ENCODE results near the gene DDX5. TPM values are rescaled to one million over a fixed set of nuclear protein-coding genes. Genes with fewer than 3 reads are reported as not detected.

DDX5 gene
- total RNA-seq, 4 donors from 2014 or later = 471 to 699 (median 575) TPM

GRCh38 chr17:64472564-64472963, 33.5 kb downstream of the DDX5 start:
- no peak for TF ChIP-seq CTCF (IDR thresholded peaks at IDR 0.05; ENCODE audit: low read depth)

GRCh38 chr17:64471440-64471839, 34.6 kb downstream of the DDX5 start:
- no peak for TF ChIP-seq CTCF (IDR thresholded peaks at IDR 0.05; ENCODE audit: low read depth)

GRCh38 chr17:64470625-64471024, 35.5 kb downstream of the DDX5 start:
- no peak for TF ChIP-seq CTCF (IDR thresholded peaks at IDR 0.05; ENCODE audit: low read depth)

GRCh38 chr17:64466019-64466735, 39.9 kb downstream of the DDX5 start:
- no peak for TF ChIP-seq CTCF (IDR thresholded peaks at IDR 0.05; ENCODE audit: low read depth)

- no peak for TF ChIP-seq CTCF (IDR thresholded peaks at IDR 0.05; ENCODE audit: low read depth)
Measured at GRCh38 chr17:64461788-64462187, 44.3 kb downstream of the DDX5 start.

- TF ChIP-seq CTCF (IDR thresholded peaks at IDR 0.05; ENCODE audit: low read depth) = no peak
Measured at GRCh38 chr17:64460955-64461354, 45.1 kb downstream of the DDX5 start.

GRCh38 chr17:64459284-64459747, 46.8 kb downstream of the DDX5 start:
- TF ChIP-seq CTCF (IDR thresholded peaks at IDR 0.05; ENCODE audit: low read depth) = no peak

Data from subcutaneous adipose tissue (tissue), 4 donors.